PC-3 (cell line): ENCODE results near the gene CD180.

Experiments used
- CTCF ChIP-seq: fragments of 300-600 bp; sonication (generic); conservative IDR thresholded peaks from 2 replicates; pipeline ENCODE4 v1.5.1; 2017; ENCODE audit warnings: antibody characterized with exemption, low read depth, mild to moderate bottlenecking, low read length
- EZH2 ChIP-seq: fragments of 300-600 bp; sonication (generic); IDR thresholded peaks from one replicate; pipeline ENCODE4 v1.6.1; 2017; ENCODE audit warnings: antibody characterized with exemption, mild to moderate bottlenecking, low read length; ENCODE audit not compliant: unreplicated experiment
- EZH2phosphoT487 ChIP-seq: fragments of 300-600 bp; sonication (generic); IDR thresholded peaks from 2 replicates; pipeline ENCODE4 v1.6.1; 2018; ENCODE audit warnings: mild to moderate bottlenecking, antibody characterized with exemption, low read length, borderline replicate concordance

GRCh38 chr5:67129768-67130167, 66.8 kb downstream of the CD180 start:
- no peak for TF ChIP-seq CTCF
- TF ChIP-seq EZH2phosphoT487, result no peak
- TF ChIP-seq EZH2, result no peak
